Germinal center (tissue), 1 donor: Measurements from ENCODE around the gene GMIP.
A peak's percentile ranks its signal among the peaks of the same experiment; 100 is the strongest.

ENCODE experiments used
- DNase-seq: peaks from one replicate; pipeline ENCODE4 v3.0.0; 2012; ENCODE audit warnings: mixed read lengths, low spot score

The GMIP gene

DNA sequence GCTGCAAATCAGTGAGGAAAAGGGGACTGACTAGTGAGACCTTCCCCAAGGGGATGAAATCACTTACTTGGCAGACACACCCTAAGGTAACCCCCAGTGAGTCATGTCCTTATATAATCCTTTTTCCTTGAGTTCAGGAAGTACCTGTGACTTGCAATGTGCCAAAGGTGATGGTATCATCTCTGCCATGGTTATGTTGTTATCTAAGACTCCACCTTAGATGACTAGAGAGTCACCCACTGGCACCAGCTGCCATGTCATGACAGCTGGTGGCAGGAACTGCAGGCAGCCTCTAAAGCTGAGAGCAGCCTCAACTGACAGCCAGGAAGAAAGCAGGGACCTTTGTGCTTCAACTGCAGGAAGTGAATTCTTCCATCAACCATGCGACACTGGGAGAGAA lies 37.4 kb downstream of the GMIP start:
- DNase-seq: no peak

DNA sequence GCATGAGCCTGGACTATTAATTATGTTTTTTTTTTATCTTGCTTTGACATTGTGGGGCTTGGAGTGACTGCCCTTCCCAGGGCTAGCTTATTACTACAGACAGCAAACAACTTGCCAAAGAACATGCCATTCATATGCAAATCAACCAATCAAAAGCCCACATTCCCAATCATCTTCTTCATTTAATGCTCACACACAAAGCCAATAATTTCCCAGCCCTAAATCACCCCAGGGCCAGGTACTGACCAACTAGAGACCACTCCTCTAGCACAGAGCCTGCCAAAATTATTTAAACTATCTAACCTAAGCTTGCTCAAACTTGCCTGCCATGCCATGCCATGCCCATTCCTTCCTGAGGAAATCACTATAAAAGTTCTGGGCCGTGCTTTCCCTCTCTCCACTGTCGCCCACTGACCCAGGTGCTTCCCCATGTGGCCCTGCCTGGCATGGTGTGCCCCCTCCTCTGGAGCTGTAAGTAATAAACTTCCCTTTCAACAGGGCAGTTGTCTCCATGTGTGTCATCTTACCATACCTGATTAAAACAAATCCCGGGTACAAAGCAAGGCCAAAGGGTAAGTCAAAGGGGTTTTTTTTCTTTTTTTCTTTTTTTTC lies 40.6 kb downstream of the GMIP start:
- DNase-seq: no peak

DNA sequence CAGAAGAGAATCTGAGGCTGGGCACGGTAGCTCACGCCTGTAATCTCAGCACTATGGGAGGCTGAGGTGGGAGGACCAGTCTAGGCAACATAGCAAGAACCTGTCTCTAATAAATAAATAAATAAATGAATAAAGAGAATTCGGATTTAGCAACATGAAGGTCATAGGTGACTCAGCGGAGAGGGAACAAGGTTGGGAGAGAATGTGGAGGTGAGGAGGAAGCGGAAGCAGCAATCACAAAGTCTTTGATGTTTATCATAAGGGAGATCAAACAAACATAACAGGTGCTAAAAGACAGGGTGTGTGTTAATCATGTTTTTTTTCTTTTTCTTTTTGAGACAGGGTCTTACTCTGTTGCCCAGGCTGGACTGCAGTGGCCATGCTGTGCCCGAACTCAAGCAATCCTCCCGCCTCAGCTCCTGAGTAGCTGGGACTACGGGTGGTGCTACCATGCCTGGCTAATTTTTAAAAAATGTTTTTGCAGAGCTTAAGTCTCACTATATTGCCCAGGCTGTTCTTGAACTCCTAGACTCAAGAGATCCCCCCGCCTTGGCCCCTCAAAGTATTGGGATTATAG lies 41.2 kb downstream of the GMIP start:
- no peak for DNase-seq

DNA sequence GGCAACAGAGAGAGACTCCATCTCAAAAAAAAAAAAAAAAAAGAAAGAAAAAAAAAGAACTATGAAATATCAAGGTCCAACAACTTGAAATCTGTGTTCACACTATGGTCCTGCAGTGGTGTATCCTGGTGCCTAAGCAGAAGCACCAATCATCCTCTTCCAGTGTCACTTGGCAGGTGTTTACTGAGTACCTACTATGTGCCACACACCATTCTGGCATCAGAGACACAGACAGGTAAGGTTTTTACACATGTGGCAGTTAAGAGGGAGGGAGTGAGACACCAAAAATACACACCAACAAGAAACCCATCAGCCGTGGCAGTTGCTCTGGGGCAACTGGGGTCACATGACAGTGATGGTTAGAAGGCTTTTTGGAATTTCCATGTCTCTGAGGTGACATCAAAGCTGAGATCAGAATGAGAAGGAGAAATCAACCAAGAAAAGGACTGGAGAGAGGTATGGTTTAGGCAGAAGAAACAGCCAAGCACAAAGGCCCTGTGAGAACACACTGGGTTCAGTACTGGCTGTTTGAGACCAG lies 42.6 kb downstream of the GMIP start:
- DNase-seq: no peak

DNA sequence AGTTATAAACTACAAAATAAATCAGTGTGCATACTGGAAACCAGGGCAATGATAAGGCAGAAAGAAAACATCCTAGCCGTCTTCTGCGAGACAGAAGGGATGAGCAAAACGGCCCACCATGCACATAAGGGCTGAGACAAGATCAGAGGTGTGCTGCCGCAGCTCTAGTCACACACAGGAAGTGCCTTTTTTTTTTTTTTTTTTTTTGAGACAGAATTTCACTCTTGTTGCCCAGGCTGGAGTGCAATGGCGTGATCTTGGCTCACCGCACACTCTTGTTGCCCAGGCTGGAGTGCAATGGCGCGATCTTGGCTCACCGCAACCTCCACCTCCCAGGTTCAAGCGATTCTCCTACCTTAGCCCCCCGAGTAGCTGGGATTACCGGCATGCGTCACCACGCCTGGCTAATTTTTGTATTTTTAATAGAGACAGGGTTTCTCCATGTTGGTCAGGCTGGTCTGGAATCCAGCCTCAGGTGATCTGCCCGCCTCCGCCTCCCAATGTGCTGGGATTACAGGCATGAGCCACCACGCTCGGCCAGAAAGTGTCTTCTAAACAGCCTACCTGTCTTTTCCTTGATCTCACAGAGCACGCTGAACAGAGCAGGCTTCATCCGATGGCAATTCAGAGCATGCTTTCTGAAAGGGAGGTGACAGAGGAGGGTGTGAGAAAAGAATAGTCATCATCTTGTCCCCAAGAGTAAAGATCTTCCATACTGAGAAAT lies 44.6 kb downstream of the GMIP start:
- DNase-seq: peak; percentile 37

DNA sequence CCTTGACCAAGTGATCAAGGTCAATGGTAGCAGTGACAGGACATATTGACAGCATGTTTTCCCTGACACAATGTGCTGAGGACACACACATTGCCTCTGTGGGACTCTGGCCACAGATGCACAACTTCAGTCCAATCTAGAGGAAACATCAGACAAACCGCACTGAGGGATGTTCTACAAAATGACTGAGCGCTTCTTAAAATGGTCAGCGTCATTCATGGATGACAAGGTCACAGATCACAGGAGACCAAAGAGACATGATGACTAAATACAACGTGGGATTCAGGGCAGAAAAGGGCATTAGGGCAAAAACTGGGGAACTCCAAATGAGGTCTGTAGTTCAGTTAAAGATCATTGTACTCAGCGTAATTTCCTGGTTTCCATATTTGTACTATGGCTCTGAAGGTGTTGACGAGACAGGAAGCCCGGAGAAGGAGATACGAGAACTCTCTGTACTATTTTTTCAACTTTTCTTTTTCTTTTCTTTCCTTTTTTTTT lies 45.6 kb downstream of the GMIP start:
- peak; percentile 72 for DNase-seq

DNA sequence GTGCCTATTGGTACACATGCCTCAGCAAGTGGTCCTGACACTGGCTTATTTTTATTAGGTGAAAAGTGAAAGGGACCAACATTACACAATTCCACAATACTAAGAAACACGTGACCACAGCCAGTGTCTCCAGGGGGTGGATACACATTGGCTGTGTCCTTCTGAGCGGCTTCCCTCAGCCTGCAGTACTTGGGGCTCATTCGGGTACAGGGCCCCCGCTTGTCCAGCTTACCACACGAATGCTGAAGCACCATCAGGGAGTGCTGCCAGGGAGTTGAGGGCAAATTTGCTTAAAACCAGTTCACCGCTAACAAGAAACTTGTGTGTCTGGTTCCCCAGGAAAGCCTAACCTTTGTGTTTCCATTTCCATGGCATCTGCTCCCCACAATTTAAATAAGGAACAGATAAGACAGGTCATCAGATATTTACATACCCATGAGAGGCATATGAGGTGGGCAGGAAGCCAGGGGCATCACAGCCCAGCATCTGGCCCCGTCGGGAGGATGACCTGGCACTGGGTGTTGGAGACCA lies 48.2 kb downstream of the GMIP start:
- DNase-seq: peak; percentile 29

DNA sequence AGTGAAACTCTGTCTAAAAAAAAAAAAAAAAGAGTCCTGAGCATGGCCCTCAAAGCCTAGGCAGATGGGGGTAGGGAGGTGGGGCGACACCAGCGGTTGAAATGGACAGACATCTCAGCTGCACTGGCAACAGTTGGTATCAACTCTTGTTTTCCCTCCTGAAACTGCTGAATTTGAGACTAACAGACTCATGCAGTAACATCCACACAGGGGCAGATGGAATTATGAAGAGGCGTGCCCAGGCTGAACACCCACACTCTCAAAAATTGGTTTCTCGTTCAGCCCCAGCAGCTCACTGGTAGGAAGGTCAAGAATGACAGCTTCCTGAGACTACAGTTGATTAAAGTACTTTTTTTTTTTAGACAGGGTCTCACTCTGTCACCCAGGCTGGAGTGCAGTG lies 49.1 kb downstream of the GMIP start:
- DNase-seq: no peak

DNA sequence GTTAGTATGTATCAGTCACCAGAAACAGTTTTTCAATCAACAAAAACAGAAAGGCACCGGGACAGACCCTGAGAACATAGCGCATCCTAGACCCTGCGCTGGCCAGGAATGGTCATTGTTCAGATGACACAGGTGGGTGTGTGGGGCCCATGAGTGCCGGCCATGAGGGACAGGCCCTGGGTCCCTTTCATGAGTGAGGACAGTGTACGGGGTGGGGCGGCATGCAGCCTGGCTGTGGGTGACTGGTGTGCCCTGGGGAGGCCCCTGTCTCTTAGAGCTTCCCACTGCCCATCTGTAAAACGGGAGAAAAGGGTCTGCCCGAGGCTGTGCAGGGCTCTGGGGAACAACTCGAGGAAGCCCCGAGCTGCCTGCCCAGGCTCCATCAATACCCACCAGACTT lies 50.8 kb downstream of the GMIP start:
- DNase-seq: no peak

DNA sequence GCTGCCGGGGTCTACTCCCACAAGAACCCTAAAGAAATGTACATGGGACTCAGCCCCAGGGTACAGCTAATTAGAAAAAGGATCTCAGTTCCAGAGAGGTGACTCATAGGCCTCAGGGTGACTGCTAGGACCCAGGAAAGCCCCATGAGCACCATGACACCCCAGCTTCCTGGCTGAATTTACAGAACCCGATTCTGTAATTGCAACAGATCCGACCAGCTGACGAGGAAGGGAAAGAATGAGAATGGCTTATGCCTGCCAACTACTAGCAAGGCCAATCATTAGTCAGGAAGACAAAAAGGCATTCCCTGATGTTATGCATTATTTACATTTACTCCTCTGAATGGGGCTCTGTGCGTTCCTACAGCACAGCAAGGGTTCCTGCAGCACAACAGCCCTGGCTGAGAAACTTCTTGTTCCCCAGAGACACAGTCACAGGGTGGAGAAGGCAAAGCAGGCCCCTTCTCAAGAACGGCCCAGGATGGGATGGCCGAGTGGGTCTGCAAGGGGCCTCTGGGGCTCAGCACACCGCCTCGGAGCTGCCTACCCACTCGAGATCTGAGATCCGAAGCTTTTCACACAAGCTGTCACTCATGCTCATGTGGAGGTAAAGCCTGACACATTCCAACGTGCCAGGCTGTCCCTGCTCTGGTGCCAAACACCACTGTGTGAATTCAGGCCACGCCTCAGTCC lies 52.2 kb downstream of the GMIP start:
- DNase-seq: peak; percentile 58

DNA sequence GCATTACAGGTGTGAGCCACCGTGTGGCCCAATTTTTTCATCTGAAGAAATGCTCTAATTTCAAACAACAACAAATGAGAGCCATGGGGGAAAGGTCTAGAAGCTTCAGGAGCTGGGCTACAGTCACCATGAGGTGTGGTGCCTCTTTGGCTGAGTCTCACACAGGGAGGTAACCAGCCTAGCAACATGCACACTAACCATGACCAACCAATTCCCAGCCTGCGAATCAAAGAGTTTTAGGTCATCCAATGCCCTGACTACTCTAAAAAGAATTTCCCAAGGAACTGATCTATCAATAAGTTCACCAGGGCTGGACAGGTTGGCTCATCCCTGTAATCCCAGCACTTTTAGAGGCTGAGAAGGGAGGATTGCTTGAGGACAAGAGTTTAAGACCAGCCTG lies 54.9 kb downstream of the GMIP start:
- DNase-seq: no peak

DNA sequence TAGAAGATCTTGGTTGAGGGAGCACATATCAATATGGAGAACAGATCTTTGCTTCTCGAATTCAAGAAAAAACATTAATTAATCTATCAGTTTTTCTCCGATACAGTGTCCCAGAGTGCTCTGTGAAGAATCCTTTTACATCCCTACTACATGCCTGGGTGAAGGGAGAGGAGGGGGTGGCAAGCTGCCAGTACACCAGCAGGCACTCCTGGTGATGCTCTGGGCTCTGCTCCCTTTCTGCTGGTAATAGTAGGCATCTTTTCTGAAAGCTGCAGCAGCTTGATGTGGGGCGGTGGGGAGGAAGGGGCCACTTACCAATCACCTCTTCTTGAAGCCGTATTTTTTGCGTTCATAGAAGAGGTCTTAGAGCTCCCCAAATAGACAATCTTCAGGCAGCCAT lies 55.7 kb downstream of the GMIP start:
- no peak for DNase-seq

DNA sequence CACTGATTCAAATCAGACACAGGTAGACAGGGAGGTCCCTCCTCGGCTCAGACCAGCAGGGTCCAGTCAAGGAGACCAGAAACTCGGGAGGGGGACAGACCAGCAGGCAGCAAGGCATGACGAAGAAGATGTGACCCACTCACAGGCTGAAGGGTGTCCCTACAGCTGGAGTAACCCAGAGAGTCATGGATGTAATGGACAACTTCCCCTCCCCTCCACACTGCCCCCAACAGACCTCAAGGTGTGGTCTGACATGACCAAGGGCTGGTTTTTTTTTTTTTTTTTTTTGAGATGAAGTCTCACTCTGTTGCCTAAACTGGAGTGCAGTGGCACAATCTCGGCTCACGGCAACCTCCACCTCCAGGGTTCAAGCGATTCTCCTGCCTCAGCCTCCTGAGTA lies 59.1 kb downstream of the GMIP start:
- DNase-seq: no peak

DNA sequence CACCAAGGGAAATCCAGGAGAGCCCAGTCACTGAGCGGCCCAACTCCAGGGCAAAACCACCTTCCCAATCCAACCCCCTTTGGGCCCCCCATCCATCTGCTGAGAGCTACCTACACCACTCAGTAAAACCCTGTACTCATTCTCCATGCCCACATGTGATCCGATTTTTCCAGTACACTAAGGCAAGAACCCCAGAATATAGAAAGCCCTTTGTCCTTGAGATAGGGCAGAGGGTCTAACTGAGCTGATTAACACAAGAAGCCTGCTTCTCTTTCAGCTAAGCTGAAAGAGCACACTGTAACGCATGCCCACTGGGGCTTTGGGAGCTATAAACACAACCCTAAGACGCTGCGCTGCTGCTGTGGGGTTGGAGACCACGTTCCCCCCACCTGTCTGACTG lies 61.0 kb downstream of the GMIP start:
- no peak for DNase-seq

DNA sequence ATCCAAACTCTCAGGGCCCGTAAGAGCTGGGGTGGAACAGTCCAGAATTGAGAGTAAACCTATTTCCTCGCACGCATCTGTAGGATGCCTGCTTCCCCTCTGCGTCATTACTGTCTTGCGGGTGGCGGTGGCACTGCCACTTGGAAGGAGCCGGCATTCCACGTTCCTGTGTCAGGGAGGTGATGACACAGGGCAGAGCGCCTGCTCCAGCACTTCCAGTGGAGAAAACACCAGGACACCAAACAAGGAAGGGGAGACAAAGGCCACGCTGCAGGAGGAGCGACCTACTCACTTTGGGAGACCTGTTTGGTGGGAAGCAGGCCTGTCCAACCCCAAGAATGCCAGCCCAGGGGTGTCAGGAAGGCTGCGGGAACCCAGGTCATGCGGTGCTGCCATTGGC lies 62.1 kb downstream of the GMIP start:
- no peak for DNase-seq

DNA sequence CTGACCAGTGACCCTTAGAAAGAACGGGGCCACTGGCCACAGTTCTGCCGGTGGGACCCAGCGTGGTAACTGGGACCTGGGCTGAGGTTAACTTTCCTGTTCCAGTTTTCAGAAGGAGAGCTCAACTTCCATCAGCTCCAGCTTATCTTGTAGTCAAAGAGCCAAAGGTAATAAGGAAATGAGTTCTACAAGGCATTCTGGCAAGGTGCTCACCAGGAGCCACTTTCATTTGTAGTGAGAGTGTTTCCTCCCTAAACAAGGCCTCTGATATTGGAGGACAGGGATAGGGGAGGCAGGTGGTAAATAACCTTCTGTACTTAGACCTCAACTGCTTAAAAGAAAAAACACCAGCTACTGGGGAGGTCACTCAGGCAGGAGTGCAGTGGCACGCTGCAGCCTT lies 63.0 kb downstream of the GMIP start:
- no peak for DNase-seq

DNA sequence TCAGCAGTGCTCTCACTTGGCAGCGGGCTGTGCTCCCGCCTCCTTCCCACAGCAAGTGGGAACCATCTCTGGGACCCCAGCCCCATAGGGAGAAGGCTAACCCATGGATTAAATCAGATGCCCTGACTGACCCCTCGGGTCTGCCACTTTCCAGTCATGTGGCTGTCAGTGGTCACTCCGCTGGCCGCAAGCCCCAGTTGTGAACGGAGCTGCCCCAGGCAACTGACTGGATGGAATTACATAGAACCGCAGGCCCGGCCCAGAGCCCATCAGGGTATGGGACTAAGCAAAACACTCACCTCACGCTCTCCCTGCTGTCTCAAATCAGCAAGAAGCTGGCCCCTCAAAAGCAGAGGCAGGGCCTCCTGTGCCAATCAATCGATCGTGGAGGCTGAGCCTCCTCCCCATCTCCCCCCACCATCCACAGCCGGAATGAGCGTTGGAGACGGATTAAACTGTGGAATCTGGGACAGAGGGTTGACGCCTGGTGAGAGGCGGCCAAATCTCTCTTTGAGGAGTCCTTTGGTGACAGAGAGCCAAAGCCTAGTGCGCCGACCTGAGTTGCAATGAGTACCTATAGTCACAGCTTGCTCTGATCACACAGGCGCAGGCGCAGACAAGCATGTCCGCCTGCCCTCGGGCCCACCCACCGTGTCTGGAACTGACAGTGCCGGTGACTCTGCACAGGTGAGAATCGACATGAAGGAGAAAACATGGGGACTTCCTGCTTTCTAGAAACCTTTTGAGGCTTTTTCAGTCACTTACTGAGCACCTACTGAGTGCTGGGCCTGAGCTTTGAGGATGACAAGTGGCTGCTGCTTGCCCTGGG lies 63.7 kb downstream of the GMIP start:
- no peak for DNase-seq
